DND-41 (cell line): ENCODE measurements around the gene FBXW11.

ENCODE experiments used
- CTCF ChIP-seq: IDR thresholded peaks from 2 replicates; pipeline ENCODE4 v1.5.1; 2012; ENCODE audit warnings: borderline replicate concordance, low read length, moderate library complexity, mild to moderate bottlenecking; ENCODE audit not compliant: poor library complexity, severe bottlenecking; ENCODE audit errors: extremely low read depth
- EZH2 ChIP-seq: IDR thresholded peaks from 3 replicates; pipeline ENCODE4 v1.6.1; 2012; ENCODE audit warnings: borderline replicate concordance, low read depth, mild to moderate bottlenecking, moderate library complexity, low read length, inconsistent platforms; ENCODE audit not compliant: severe bottlenecking

- TF ChIP-seq CTCF = no peak
- no peak for TF ChIP-seq EZH2
These were observed 107.6 kb downstream of the FBXW11 start for GRCh38 chr5:171898879-171899278.
